Caco-2 (cell line): ENCODE measurements around the gene HOXD12. TPM values are rescaled to one million over a fixed set of nuclear protein-coding genes. Genes with fewer than 3 reads are reported as not detected.

Experiments
- BruUV-seq: library from RNA; stranded (reverse); fragments of 400-500 nt; replicated peaks from 2 replicates; lab custom pipeline; 2021; lab: Mats Ljungman, UMichigan
- CTCF ChIA-PET: fragments of 300-600 bp; sonication (Branson Sonifier 250); formaldehyde crosslinking; loops from one replicate; lab custom pipeline; 2022; ENCODE audit warnings: antibody characterized with exemption; lab: Charles Lee
- POLR2A ChIA-PET: fragments of 300-600 bp; sonication (Branson Sonifier 250); formaldehyde crosslinking; loops from one replicate; lab custom pipeline; 2022; ENCODE audit warnings: antibody characterized with exemption; lab: Charles Lee
- DNase-seq, 2 experiments: peaks; one replicate each; pipeline versions ENCODE4 v3.0.0 to v3.0.0-alpha.2; 2020 to 2022
- H3K27me3 ChIP-seq: replicated peaks from 2 replicates; pipeline ENCODE4 v1.6.0; 2011; ENCODE audit warnings: low read length; ENCODE audit not compliant: control insufficient read depth, insufficient read depth
- H3K36me3 ChIP-seq: 2 replicates; pipeline ENCODE4 v1.5.1; 2011; ENCODE audit warnings: low read length; ENCODE audit not compliant: control insufficient read depth, insufficient read depth
- H3K4me1 ChIP-seq: fragments of 250-450 bp; sonication (Bioruptor Pico); 2 replicates; pipeline ENCODE4 v1.5.1; 2020; ENCODE audit warnings: mild to moderate bottlenecking
- H3K4me3 ChIP-seq: 2 replicates; pipeline ENCODE4 v1.5.1; 2011; ENCODE audit warnings: low read depth, mild to moderate bottlenecking, control low read depth, low read length
- H3K9me3 ChIP-seq: fragments of 250-450 bp; sonication (Bioruptor Pico); 2 replicates; pipeline ENCODE4 v1.5.1; 2020; ENCODE audit warnings: mild to moderate bottlenecking, moderate library complexity
- H3K27ac Mint-ChIP-seq: one replicate; pipeline ENCODE4 v1.8.0; 2022; ENCODE audit warnings: mixed read lengths; ENCODE audit not compliant: unreplicated experiment
- H3K27me3 Mint-ChIP-seq: one replicate; pipeline ENCODE4 v1.8.0; 2022; ENCODE audit warnings: mixed read lengths; ENCODE audit not compliant: insufficient read depth, unreplicated experiment
- H3K36me3 Mint-ChIP-seq: one replicate; pipeline ENCODE4 v1.8.0; 2022; ENCODE audit warnings: mild to moderate bottlenecking, mixed read lengths; ENCODE audit not compliant: insufficient read depth, unreplicated experiment
- H3K4me1 Mint-ChIP-seq: one replicate; pipeline ENCODE4 v1.8.0; 2022; ENCODE audit warnings: low read depth, mixed read lengths; ENCODE audit not compliant: unreplicated experiment
- H3K4me3 Mint-ChIP-seq: one replicate; pipeline ENCODE4 v1.8.0; 2022; ENCODE audit warnings: mild to moderate bottlenecking, moderate library complexity, mixed read lengths; ENCODE audit not compliant: unreplicated experiment
- H3K9me3 Mint-ChIP-seq: one replicate; pipeline ENCODE4 v1.8.0; 2022; ENCODE audit warnings: mixed read lengths; ENCODE audit not compliant: unreplicated experiment
- intact Hi-C: fragments of 100-400 bp; cut with micrococcal nuclease; formaldehyde crosslinking; loops from one replicate; pipeline ENCODE4 v1.10.0; 2022; ENCODE audit not compliant: unreplicated experiment
- total RNA-seq: library from RNA; stranded (reverse); gene quantifications from 2 replicates; pipeline ENCODE4 v1.2.3, GENCODE V29; 2022
- TF ChIP-seq, protein P1 (sequence below), 2 experiments: fragments of 200-600 bp in 1 of 2; IDR thresholded peaks; 1 replicate in 1 of 2; 2 replicates in 1 of 2; pipeline versions ENCODE4 v1.5.1 to v1.8.0; 2011 to 2022; ENCODE audit warnings: antibody characterized with exemption in 1 of 2, control low read depth in 1 of 2, inconsistent platforms in 1 of 2, low read depth in 1 of 2, low read length in 1 of 2, mild to moderate bottlenecking in 1 of 2, moderate library complexity in 1 of 2; ENCODE audit not compliant: insufficient read depth in 1 of 2, severe bottlenecking in 1 of 2, unreplicated experiment in 1 of 2

HOXD12 gene
- total RNA-seq, 1 experiment from 2014 or later, result not detected

DNA sequence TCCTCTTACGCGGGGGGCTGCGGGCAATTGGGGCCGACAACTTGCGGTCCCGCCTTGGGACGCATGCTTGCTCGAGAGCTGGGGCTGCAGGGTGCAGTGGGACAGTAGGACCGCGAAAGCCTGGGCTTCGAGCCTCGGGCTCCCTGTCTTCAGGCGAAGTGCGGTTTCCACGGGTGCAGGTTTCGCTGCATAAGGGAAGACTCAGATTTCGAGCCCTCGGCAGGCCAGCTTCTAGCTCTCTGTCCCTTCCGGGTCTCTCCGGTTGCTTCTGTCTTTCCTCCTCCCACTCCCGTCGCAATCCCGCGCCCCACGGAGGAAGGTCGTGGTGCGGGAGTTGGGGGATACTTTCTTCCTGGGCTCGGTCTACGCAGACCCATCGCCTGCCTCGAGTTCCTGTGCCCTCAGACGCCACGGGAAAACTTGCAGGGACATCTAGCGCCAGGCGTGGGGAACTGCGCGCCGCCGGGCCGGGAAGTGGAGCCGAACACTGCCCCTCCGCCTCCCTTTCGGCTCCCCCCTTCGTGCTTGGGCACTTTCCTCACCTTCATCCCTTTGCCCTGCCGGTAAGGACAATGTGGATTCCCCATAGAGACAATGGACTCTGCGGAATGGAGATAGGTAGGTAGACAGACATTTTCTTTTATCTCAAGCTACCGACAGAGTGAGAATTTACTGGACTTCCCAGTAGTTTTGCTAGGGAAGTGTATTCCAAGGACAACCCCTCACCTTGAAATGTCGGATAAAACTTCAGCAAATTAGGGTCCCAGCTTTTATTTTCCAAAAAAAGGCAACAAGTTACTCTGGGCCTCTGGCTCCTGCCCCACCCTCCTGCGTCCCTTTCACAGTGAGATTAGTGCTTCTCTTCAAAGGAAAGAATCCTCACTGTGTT is 11.3 kb upstream of the HOXD12 start:
- Mint-ChIP-seq H3K27ac (no peak overlapping the region), H3K4me3 (peak overlapping the region; percentile 71), H3K9me3 (no peaks in the 10 kb centered on the region), H3K27me3 (peaks cover 52% of the 10 kb centered on the region), H3K4me1 (peaks cover 12% of the 10 kb centered on the region), H3K36me3 (peaks cover 5% of the 10 kb centered on the region)
- peak overlapping the region; percentile 43 for H3K4me3 ChIP-seq
- H3K4me1 ChIP-seq, result peaks cover 18% of the 10 kb centered on the region; the same call in 1 of the 2 replicates
- TF ChIP-seq, protein P1, sequence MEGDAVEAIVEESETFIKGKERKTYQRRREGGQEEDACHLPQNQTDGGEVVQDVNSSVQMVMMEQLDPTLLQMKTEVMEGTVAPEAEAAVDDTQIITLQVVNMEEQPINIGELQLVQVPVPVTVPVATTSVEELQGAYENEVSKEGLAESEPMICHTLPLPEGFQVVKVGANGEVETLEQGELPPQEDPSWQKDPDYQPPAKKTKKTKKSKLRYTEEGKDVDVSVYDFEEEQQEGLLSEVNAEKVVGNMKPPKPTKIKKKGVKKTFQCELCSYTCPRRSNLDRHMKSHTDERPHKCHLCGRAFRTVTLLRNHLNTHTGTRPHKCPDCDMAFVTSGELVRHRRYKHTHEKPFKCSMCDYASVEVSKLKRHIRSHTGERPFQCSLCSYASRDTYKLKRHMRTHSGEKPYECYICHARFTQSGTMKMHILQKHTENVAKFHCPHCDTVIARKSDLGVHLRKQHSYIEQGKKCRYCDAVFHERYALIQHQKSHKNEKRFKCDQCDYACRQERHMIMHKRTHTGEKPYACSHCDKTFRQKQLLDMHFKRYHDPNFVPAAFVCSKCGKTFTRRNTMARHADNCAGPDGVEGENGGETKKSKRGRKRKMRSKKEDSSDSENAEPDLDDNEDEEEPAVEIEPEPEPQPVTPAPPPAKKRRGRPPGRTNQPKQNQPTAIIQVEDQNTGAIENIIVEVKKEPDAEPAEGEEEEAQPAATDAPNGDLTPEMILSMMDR (IDR thresholded peaks at IDR 0.05; ENCODE audit: insufficient read depth in 1 of 2, low read depth in 1 of 2, low read length in 1 of 2, severe bottlenecking in 1 of 2, unreplicated experiment in 1 of 2), result peak; percentile 75 to 82
- ChIA-PET POLR2A (no interaction called here), CTCF (interaction anchor here (1.3 kb wide), 1 partner anchor 9 kb away, joined by 4 read pairs; no protein-coding TSS in a partner anchor)
- peak in 1 of 2 experiments; percentile 71 for DNase-seq
- no peaks in the 10 kb centered on the region for H3K9me3 ChIP-seq
- intact Hi-C loops, result loop anchor here (1.0 to 10.0 kb wide), 3 partner anchors 203 to 722 kb away; no protein-coding TSS in a partner anchor
- BruUV-seq, result no TSS peak
- H3K36me3 ChIP-seq, result no peaks in the 10 kb centered on the region
- peaks cover 21% of the 10 kb centered on the region for H3K27me3 ChIP-seq

DNA sequence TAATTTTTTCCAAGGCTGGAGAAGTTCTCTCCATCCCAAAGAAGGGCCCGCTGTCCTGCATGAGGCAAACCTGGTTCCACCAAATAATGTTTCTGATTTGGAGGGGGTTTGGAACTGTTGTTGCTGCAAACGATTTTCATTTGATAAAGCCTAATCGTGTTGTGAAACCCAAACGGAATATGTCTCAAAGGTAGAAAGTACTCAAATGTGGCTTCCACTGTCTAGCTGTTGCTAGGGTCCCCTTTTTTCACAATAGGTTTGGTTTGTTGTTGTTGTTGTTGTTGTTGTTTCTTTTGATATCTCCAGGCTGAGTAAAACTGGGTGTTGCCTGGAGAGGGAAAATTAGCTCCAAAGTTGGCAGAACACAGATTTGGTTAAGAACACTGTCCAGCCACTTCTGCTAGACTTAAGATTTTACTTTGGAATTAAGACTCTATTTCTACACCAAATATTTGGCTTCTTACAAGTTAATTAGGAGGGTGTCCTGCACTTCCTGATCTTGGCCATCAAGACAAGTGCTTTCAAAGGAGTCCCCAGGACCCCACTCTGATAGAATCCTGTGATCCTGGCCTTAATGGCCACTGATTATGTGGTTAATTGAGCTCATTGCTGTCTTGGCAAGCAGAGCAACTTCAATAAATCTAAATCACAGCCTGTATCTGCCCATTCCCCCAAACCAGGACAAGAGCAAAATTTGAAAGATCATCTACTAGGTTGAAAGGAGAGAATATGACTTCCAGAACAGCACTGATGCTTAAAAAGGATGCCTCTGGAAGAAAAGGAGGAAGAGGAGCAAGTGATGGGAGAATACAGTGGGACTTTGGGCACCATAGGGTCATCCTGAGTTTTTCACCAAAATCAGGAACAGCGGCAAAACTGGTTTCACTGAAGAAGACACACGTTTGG is 10.4 kb upstream of the HOXD12 start:
- DNase-seq, result no peak
- no TSS peak for BruUV-seq
- Histone ChIP-seq H3K9me3 (no peaks in the 10 kb centered on the region), H3K4me3 (no peak overlapping the region), H3K27me3 (peaks cover 24% of the 10 kb centered on the region), H3K36me3 (no peaks in the 10 kb centered on the region), H3K4me1 (peaks cover 19% of the 10 kb centered on the region; the same call in 1 of the 2 replicates)
- H3K27me3 Mint-ChIP-seq, result peaks cover 52% of the 10 kb centered on the region
- no peak overlapping the region for H3K27ac Mint-ChIP-seq
- H3K4me3 Mint-ChIP-seq, result no peak overlapping the region
- TF ChIP-seq, protein P1 (IDR thresholded peaks at IDR 0.05; ENCODE audit: insufficient read depth in 1 of 2, low read depth in 1 of 2, low read length in 1 of 2, severe bottlenecking in 1 of 2, unreplicated experiment in 1 of 2), result no peak
- no peaks in the 10 kb centered on the region for H3K36me3 Mint-ChIP-seq
- no peaks in the 10 kb centered on the region for H3K9me3 Mint-ChIP-seq
- H3K4me1 Mint-ChIP-seq, result peaks cover 12% of the 10 kb centered on the region
- CTCF ChIA-PET, result interaction anchor here (1.3 kb wide), 1 partner anchor 8 kb away, joined by 4 read pairs; no protein-coding TSS in a partner anchor
- intact Hi-C loops, result loop anchor here (1.0 to 10.0 kb wide), 3 partner anchors 204 to 723 kb away; no protein-coding TSS in a partner anchor
- POLR2A ChIA-PET, result no interaction called here
